DOHH2 (cell line): ENCODE measurements around the gene TET2.

Experiments
- H3F3A ChIP-seq: fragments of 200-600 bp; sonication (generic), shearing (Covaris generic); 2 replicates; pipeline ENCODE4 v1.6.0; 2016; ENCODE audit warnings: antibody characterized with exemption, mild to moderate bottlenecking; ENCODE audit not compliant: control insufficient read depth, insufficient read depth
- H3K27ac ChIP-seq: fragments of 200-600 bp; sonication (generic); 2 replicates; pipeline ENCODE4 v1.5.1; 2014; ENCODE audit warnings: low read depth, mild to moderate bottlenecking, low read length, moderate library complexity
- H3K27me3 ChIP-seq: fragments of 200-600 bp; sonication (generic); 2 replicates; pipeline ENCODE4 v1.6.1; 2014; ENCODE audit warnings: mild to moderate bottlenecking, low read length, mixed read lengths; ENCODE audit not compliant: control insufficient read depth
- H3K36me3 ChIP-seq: fragments of 200-600 bp; sonication (generic); 2 replicates; pipeline ENCODE4 v1.6.1; 2014; ENCODE audit warnings: mild to moderate bottlenecking, low read length, moderate library complexity, mixed read lengths; ENCODE audit not compliant: control insufficient read depth
- H3K4me1 ChIP-seq: fragments of 200-600 bp; sonication (generic); 2 replicates; pipeline ENCODE4 v1.6.1; 2014; ENCODE audit warnings: mild to moderate bottlenecking, low read length, mixed read lengths; ENCODE audit not compliant: control insufficient read depth
- H3K4me2 ChIP-seq: fragments of 200-600 bp; sonication (generic); 2 replicates; pipeline ENCODE4 v1.6.0; 2014; ENCODE audit warnings: mild to moderate bottlenecking, low read length, moderate library complexity
- H3K4me3 ChIP-seq: fragments of 200-600 bp; sonication (generic); 2 replicates; pipeline ENCODE4 v1.5.1; 2014; ENCODE audit warnings: mild to moderate bottlenecking, low read length, mixed read lengths
- H3K79me2 ChIP-seq: fragments of 200-600 bp; sonication (generic); 2 replicates; pipeline ENCODE4 v1.6.1; 2014; ENCODE audit warnings: mild to moderate bottlenecking, low read length, mixed read lengths; ENCODE audit not compliant: control insufficient read depth
- H3K9me2 ChIP-seq: fragments of 200-600 bp; sonication (generic); replicated peaks from 2 replicates; pipeline ENCODE4 v1.6.1; 2014; ENCODE audit warnings: mild to moderate bottlenecking, low read length, mixed read lengths; ENCODE audit not compliant: control insufficient read depth
- H3K9me3 ChIP-seq: fragments of 200-600 bp; sonication (generic); 2 replicates; pipeline ENCODE4 v1.6.1; 2014; ENCODE audit warnings: antibody characterized with exemption, low read length, mixed read lengths; ENCODE audit not compliant: control insufficient read depth, insufficient read depth
- H4K20me1 ChIP-seq: fragments of 200-600 bp; sonication (generic); 2 replicates; pipeline ENCODE4 v1.6.0; 2014; ENCODE audit warnings: low read depth, mild to moderate bottlenecking, antibody characterized with exemption, low read length, moderate library complexity; ENCODE audit not compliant: control insufficient read depth, insufficient read depth
- EZH2phosphoT487 ChIP-seq: fragments of 200-600 bp; sonication (generic); IDR thresholded peaks from 2 replicates; pipeline ENCODE4 v1.6.1; 2017; ENCODE audit warnings: borderline replicate concordance, mild to moderate bottlenecking, antibody characterized with exemption, low read length, moderate library complexity, mixed read lengths
- TF ChIP-seq, protein P1 (sequence below): fragments of 200-600 bp; sonication (generic); IDR thresholded peaks from one replicate; pipeline ENCODE4 v1.5.1; 2014; ENCODE audit warnings: antibody characterized with exemption, mild to moderate bottlenecking, low read depth, low read length; ENCODE audit not compliant: poor library complexity, severe bottlenecking

Gene TET2

DNA sequence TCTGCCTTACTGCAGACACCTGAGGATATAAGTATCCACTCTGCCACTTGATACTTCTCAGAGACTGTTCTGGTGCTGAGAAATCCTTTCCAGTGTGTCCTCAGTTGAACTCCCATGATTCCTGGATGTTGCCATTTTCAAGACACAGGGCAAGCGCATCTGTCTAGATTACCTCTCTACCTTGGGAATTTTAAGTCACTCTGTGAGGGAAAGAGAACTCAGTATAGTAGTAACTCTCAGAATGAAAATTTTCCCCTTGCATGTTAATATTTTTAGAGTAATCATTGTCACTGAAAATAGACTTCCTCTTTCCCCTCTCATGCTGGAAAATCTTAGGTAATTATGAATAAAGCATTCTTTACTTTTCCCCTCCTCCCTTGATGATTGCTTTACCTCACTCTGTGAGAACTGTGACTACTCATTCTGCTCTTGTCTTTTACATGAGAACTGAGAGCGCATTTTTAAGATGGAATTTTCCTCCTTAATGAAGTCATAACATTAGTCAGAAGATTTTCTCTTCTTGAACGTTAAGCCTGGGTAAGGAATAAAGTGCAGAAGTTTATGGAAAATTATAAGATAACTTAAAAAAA lies 45.0 kb downstream of the TET2 start:
- Histone ChIP-seq H3K4me2 (no peak overlapping the region; the same call in 1 of the 2 replicates), H3K27me3 (no peaks in the 10 kb centered on the region), H3K9me2 (no peaks in the 10 kb centered on the region), H3K27ac (no peak overlapping the region), H3K9me3 (no peaks in the 10 kb centered on the region), H3F3A (no peaks in the 10 kb centered on the region), H3K4me1 (peaks cover 15% of the 10 kb centered on the region), H3K79me2 (no peaks in the 10 kb centered on the region), H3K36me3 (no peaks in the 10 kb centered on the region), H3K4me3 (no peak overlapping the region), H4K20me1 (no peaks in the 10 kb centered on the region)
- TF ChIP-seq, protein P1, sequence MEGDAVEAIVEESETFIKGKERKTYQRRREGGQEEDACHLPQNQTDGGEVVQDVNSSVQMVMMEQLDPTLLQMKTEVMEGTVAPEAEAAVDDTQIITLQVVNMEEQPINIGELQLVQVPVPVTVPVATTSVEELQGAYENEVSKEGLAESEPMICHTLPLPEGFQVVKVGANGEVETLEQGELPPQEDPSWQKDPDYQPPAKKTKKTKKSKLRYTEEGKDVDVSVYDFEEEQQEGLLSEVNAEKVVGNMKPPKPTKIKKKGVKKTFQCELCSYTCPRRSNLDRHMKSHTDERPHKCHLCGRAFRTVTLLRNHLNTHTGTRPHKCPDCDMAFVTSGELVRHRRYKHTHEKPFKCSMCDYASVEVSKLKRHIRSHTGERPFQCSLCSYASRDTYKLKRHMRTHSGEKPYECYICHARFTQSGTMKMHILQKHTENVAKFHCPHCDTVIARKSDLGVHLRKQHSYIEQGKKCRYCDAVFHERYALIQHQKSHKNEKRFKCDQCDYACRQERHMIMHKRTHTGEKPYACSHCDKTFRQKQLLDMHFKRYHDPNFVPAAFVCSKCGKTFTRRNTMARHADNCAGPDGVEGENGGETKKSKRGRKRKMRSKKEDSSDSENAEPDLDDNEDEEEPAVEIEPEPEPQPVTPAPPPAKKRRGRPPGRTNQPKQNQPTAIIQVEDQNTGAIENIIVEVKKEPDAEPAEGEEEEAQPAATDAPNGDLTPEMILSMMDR = no peak
- TF ChIP-seq EZH2phosphoT487 = no peak

DNA sequence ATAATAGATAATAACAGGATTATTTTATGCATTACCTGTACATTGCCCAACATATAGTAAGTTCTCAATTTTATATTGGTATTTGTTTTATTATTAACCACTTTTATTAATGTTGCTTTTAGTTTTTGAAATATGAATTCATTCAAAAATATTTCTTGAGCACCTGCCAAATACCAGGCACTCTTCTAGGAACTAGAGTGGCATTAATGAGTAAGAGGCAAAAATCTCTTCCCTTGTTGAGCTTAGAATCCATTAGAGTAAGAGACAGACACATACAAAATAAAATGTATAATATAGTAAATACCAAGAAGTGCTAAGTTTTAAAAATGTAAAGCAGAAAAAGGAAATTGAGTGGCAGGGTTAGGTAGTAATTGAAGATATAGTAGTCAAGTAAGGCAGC lies 45.8 kb downstream of the TET2 start:
- TF ChIP-seq, protein P1 = no peak
- TF ChIP-seq EZH2phosphoT487 = no peak
- no peaks in the 10 kb centered on the region for H3K79me2 ChIP-seq
- no peaks in the 10 kb centered on the region for H3K9me3 ChIP-seq
- no peak overlapping the region for H3K4me2 ChIP-seq
- peaks cover 19% of the 10 kb centered on the region for H3K4me1 ChIP-seq
- H3K27me3 ChIP-seq = no peaks in the 10 kb centered on the region
- no peaks in the 10 kb centered on the region for H3K36me3 ChIP-seq
- no peaks in the 10 kb centered on the region for H4K20me1 ChIP-seq
- H3F3A ChIP-seq = no peaks in the 10 kb centered on the region
- no peak overlapping the region for H3K27ac ChIP-seq
- no peaks in the 10 kb centered on the region for H3K9me2 ChIP-seq
- H3K4me3 ChIP-seq = no peak overlapping the region

DNA sequence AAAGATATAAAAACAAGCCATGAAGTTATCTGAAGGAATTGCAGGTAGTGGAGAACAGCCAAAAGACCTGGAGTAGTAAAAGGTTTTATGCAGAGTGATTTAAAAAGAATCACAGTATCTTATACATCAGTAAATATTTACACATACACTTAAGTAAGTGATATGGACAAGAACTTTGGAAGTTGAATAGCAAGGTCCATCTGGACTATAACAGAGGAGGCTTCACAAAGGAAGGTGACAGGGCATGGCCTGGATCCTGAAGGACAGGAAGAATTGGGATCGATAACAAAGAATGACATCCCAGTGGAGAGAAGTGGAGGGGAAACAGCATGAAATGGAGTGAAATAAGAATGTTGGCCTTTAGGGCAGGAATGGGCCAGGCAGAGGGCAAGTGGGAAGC lies 46.2 kb downstream of the TET2 start:
- Histone ChIP-seq H3K4me1 (peaks cover 19% of the 10 kb centered on the region), H3K9me2 (no peaks in the 10 kb centered on the region), H3K9me3 (no peaks in the 10 kb centered on the region), H3F3A (no peaks in the 10 kb centered on the region), H3K27ac (no peak overlapping the region), H3K27me3 (no peaks in the 10 kb centered on the region), H3K79me2 (no peaks in the 10 kb centered on the region), H4K20me1 (no peaks in the 10 kb centered on the region), H3K36me3 (no peaks in the 10 kb centered on the region), H3K4me2 (no peak overlapping the region), H3K4me3 (no peak overlapping the region)
- no peak for TF ChIP-seq EZH2phosphoT487
- TF ChIP-seq, protein P1 = no peak
